Non-pigmented ciliary epithelial cell (primary cell): Measurements from ENCODE around the gene C1QTNF6.
A peak's percentile ranks its signal among the peaks of the same experiment; 100 is the strongest.
"Not testable (repeated sequence)": the region's sequence is repeated elsewhere in the genome, so short reads cannot be mapped to it uniquely, and the experiment has no call there.

Experiments
- DNase-seq: peaks from one replicate; pipeline ENCODE4 v3.0.0-alpha.2; 2010; ENCODE audit warnings: low read depth

The C1QTNF6 gene

DNA sequence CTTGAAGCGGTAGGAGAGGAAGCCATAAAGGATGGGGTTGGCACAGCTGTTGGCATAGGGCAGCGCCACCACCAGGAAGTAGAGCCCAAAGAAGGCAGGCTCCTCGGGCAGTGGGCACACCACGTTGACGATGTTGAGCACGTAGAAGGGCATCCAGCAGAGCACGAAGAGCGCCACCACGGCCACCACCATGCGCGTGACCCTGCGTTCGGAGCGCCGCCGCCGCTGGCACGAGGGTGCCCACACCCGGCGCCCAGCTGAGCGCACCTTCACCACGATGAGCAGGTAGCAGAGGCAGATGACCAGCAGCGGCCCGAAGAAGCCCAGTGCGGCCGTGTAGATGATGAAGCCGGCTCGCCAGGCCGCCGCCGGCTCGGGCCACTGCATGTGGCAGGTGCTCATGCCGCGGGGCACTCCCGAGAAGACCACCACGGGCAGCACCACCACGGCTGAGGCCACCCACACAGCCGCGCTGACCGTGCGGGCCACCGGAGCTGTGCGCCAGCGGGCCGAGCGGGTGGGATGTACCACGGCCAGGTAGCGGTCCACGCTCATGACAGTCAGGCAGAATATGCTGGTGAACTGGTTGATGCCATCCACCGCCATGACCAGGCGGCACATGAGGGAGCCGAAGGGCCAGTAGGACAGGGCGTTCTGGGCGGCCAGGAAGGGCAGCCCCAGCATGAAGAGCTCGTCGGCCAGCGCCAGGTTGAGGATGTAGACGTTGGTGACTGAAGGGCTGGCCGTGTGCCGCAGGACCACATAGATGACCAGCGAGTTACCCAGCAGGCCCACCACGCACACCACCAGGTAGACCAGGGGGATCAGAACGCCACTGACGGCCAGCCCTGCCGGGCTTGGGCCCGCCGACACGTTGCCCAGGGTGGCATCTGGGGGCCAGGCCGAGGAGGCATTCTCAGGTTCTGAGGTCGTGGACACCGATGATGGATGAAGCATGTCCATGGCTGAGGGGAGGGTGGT, 19.1 kb upstream of the C1QTNF6 start:
- DNase-seq = no peak

DNA sequence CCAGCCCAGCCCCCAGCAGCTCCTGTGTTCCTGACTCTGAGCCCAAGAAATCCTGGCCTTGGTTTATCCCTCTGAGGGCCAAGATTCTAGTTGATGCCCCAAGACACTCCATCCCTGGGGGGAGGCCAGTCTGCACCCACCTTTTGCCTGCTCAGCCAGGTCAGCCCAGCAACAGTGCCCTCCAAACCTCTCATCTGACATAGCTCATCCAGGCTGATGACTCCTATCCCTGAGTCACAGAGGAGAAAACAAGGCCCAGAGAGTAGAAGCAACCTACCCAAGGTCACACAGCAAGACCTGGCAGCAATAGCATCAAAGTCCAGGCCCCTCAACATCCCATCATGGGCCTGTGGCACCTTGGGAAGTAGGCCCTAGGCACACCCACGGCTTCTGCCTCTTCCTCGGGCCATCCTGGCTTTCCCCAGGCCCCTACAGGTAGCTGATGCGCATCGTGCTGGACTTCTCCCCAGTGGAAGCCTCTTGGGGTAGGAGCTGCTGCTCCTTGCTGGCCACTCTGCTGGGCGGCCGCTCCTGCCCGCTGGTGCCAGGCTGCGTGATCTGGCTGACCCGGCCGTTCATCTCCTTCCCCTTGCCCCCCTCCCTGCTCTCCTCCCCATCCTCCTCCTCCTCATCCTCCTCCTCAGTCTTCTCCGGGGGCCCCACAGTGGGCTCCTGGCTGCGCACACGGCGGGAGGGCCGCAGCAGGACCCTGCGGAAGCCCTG, 18.2 kb upstream of the C1QTNF6 start:
- DNase-seq = no peak

DNA sequence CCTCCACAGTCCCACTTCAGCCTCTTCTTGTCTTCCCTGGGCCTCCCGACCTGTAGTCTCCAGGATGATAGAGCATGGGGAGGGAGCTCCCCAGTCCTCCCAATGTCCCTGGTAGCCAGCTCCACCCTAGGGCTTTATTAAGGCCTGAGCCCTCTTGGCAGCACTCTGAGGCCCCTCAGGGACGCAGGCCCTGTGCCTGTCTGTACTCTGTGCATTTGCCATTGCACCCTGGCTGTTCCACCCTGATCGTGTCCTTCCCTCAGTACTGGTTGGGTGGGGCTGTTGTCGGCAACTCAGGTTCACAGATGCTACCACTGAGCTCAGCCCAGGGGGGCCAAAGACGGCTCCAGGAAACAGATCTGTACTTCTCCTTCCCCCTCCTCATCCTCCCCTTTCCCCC, 17.0 kb upstream of the C1QTNF6 start:
- no peak for DNase-seq

DNA sequence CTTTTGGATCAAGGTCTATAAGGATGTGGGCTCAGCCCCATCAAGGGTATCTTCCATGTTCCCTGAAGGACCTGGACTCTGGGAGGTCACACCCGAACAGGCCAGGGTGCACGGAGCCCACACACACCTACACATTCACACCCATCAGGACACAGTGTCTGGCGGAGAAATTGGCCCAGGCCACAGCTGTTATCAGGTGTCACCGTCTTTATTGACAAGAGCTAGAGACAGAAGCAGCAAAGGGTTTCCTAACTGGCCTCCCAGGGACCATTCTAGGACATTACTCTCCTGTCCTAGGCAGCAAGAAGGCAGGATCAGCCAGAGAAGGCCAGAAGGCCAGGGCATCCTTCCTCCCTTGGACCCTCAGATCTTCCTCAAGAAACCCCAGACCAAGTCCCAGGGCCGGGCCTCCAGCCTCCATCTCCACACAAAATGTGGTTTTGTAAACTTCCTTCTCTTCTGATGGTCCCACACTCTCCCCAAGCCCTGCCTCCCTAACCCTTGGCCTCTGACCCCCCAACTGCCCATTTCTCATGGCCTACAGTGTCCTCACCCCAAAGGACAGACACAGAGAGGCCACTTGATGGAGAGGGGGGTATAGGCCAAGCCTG, 16.1 kb upstream of the C1QTNF6 start:
- DNase-seq = no peak

DNA sequence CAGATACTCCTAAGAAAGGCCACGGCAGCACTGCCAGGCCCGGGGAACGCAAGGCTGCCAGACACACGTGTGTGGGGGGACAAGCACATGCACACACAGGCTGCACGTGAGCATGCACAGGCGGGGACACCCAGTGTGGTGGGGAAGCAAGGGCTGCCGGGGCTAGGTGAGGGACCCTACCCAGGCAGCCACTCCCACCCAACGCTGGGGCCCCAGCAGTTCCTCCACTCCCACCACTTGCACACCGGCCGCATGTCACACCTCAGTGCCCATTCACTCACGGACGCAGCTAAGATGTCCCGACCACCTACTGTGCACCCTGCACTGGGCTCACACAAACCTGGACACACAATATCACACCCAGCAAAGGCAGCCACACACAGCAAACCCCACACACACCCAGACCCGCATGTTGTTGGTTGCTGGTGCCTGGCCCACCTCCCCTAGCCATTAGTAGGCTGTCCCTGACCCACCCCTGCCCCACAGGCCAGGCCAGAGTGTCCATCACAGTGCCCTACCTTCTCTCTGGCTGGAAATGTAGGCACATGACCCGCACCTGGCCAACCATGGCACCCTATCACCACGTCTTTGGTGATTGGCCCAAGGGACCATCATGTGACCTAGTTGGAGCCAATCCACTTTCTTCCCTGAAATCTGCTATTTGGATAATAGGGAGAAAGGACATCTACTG, 15.5 kb upstream of the C1QTNF6 start:
- no peak for DNase-seq

DNA sequence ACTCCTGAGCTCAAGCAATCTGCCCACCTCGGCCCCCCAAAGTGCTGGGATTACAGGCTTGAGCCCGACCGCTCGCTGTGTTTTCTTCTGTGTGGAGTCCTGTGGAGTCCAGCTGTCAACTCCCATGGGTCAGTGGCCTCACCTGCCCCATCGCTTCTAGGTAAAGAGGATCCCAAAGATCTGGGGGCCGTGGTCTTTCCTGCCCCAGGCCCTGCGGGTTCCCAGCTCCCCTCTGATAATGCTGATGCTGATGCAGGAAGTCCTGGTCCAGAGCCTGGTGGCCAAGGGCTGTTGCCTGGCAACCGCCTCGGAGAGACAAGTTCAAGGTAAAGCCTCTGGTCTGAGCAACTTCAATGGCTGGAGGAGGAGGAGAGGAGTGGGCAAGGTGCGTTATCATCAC, 14.7 kb upstream of the C1QTNF6 start:
- DNase-seq = no peak

DNA sequence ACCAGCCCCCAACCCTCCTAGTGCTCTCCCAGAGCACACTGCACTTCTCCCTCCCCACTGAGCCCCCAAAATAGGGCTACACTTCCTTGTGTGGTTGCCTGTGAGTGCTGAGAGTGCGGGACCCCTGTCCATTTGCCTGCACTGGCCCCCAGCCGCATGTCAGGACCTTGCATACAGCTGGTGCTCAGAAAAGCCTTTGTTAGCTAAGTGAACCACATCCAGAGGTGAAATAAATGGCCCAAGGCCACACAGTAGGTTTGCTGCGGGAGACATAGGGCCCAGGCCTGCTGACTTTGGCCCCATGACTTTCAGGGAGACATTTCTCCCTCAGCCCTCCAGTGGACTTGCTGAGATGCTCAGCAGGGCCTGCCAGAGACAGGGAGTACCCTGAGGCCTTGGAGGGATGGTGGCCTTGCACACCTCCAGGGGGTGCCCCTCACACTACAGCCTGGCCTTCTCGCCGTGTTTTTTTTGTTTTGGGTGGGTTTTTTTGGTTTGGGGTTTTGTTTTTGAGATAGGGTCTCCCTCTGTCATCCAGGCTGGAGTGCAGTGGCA, 14.0 kb upstream of the C1QTNF6 start:
- DNase-seq = no peak

DNA sequence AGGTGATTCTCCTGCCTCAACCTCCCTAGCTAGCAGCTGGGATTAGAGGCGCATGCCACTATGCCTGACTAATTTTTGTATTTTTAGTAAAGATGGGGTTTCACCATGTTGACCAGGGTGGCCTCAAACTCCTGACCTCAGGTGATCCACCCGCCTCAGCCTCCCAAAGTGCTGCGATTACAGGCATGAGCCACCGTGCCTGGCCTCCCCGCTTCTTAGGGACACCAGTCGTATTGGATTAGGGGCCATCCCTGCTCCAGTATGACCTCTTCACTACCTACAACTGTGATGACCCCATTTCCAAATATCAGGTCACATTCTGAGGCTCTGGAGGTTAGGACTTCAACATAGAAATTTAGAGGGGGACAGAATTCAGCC, 13.4 kb upstream of the C1QTNF6 start:
- not testable (repeated sequence) for DNase-seq

DNA sequence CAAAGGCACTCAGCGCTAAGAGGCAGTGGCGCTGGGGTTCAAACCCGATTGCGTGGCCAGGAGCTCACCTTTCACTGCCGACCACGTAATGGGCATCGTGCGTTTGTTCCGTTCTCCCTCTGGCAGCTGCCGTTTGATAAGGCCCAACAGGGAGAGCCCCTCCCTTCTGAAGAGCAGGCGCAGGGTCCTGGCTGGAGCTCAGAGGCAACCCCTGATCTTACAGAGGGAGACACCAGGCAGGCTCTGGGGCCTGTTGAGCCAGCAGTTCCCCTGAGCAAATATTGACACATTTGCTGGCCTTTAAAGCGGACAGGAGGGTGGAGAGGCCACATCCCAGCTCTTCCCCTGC, 11.7 kb upstream of the C1QTNF6 start:
- DNase-seq = no peak

DNA sequence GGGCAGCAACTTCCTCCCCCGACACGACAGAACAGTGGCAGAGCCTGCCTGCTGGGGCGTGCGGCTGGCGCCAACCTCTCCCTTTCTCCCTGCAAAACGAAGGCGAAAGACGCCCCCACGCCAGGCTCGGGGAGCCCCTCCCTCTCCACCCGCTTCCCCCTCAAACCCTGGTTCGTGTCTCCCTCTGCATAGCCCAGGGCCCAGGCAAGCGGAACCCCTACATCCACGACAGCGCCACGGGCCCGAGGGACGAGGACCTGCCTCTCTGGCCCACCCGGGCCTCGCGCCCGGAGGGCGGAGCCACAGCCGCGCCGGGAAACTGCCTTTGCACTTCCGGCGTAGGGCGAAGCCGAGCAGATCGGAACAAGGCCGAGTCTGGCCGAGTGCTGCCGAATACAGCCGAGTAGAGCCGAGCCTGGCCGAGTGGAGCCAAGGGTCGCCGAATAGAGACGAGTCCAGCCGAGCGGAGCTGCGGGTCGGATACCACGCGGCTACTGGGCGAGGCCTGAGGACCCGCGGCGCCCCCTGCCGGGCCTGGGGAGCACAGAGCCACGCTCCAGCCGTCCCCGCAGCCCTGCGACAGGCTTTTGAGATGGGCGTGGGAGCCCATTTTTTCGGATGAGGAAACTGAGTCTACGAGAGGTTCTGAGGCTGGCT, 11.2 kb upstream of the C1QTNF6 start:
- DNase-seq = peak; percentile 85

DNA sequence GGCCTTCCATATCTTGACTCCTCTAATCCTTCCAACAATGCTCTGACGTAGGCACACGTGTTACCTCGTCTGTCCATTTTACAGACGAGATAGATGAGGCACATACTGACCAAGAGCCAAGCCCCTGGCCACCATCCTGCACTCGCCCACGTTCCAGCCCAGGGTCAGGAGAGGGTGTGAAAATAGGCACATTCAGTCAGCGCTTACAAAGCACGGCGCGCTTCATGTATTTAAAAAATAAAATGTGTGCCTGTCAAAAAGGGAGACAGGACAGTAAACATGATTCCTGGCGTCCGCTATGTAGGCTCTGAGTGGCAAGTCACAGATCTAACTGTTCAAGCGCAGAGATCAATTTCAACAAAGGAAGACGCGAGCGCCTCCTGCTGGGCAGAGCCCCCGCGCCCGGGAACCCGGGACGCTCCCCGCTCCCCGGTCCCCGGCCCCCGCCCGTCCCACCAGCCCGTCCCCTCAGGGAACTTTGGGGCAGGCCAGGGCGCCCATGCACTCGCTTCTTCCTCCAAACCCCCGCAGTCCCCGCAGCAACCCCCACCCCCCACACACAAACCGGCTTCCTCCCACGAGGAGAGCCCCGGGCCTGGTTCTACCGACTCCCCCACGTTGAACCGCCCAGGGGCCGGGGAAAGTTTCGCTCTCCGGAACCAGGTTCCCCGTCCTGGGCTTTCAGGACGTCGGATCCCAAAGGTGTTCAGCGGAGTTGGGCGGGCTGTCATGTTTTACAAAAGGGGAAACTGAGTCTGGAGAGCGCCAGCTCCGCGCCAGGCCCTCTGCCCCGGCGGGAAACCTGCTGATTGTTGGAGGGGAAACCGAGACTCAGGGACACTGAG, 10.4 kb upstream of the C1QTNF6 start:
- DNase-seq = no peak

DNA sequence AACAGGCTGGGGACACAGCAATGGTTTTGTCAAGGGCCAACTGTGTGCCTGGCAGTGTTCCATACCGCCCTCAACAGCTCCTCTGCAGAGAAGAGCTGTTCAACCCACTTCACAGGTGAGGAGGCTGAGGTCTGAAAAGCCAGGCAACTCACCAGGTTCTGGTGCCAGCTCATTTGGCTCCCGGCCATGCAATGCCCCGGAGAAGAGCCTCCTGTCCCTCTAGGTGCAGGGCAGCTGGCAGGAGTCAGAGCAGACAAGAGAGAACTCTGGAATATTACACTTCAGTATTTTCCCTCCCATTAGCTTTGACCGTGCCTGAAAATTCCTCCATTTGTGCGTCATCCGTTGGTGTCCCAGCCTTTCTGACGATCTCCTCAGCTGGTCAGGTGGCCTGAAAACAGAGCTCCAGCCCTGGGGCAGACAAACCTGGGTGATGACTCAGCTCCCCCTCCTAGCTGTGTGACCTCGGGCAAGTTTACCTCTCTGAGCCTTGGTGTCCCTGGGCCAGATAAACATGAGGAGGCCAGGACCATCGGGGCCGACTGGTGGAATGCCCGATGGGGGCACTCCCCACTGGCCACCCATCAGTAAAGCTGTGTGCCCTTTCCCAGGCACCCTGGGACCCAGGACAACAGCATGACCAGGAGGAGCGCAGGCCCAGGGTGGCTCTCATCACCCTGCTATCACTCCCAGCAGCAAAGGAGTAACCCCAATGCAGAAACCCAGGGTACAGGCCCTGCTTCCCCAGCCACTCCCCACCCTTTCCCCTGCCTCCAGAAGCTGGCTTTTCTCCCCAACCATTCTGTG, 9.6 kb upstream of the C1QTNF6 start:
- no peak for DNase-seq

DNA sequence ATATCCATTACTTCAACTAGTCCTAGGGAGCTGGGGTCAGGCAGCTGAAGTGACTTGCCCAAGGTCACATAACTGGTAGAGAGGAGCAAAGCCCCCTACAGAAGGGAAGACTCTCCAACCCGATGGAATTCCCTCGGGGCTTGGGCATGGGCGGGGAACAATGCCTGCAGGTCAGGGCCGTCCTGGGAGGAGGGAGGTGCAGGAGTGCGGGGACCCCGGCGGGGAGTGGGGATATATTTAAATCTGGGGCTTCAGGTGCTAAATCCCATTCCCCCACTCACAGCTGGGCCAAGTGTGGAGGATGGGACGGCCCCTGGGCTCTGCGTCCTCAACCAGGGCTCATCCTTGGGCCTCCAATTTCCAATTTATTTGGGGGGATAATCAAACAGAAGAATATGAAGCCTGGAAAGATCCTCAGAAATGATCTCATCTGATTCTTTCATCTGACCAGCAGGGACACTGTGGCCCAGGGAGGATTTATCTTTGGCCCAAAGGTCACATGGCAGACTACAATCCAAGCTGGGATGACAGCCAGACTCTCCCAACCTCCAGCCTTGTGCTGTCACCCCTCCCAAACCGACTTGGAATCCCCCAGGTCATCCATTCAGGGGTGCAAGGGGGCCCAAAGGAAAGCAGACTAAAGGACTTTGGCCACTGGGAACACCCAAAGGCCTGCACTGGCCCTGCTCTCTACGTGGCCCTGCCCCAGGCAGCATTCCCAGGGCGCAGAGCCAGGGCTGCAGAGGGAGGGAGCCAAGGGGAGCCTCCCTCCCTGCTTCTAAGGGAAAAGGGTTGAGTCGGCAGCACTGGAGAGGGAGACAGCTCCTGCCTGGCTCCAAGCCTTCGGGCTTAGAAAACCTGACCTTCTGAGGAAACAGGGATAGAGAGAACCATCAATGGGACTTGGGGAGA, 8.7 kb upstream of the C1QTNF6 start:
- DNase-seq = no peak

DNA sequence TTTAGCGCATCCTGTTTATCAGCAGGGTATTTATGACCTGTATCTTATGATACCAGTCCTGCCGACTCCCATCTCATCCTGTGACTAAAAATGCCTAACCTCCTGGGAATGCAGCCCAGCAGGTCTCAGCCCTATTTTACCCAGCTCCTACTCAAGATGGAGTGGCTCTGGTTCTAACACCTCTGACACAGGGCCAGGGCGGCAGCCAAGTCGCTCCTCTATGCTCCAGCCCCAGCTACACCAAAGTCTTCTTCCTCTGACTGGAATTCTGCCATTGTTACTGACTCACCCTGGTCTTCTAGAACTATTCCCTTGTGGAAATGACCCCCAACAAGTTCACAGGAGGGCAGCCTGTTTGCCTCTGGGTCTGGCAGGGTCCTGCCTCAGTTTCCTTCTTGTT, 7.9 kb upstream of the C1QTNF6 start:
- DNase-seq = no peak

DNA sequence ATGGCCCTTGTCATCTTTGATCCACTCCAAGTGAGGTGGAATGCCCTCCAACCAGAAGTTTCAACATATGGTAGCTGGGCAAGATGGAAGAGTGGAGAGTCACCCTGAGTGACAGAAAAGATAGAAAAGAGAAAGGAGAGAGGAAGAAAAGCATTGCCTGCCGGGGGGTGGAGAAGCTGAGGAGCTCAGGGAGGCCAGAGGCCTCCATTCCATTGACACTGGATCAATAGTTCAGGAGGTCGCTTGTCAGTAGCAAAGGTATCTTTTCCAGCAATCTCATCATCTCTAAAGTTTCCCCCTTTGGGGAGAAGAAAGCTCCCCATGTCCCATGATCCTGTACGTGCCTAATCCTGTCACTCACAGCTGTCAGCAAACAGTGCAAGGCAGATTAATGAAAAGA, 6.7 kb upstream of the C1QTNF6 start:
- no peak for DNase-seq

DNA sequence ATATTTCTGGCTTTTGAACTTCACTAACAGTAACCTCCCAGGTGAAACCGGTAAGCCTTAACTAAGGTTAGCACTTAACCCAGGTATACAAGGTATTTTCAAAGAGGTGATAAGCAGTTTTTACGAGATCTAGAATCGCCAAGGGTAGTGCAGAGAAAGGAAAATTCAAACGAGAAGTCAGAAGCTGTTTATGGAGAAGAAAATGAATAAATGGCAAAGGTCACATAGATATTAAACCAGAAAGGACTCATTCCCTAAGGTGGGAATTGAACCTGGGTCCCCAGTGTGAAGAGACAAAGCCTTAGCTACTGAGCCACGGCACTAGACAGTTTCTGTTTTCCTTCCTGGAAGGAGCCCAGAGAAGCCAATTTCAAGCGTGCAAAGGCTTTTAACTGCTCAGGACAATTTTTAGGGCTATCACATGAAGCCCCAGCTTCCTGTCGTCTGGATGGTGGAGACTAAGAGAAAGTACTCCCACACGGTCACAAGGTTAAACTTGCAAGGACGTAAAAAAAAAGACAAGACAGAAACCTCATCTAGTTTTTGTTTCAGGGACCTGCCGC, 5.7 kb upstream of the C1QTNF6 start:
- DNase-seq = no peak

DNA sequence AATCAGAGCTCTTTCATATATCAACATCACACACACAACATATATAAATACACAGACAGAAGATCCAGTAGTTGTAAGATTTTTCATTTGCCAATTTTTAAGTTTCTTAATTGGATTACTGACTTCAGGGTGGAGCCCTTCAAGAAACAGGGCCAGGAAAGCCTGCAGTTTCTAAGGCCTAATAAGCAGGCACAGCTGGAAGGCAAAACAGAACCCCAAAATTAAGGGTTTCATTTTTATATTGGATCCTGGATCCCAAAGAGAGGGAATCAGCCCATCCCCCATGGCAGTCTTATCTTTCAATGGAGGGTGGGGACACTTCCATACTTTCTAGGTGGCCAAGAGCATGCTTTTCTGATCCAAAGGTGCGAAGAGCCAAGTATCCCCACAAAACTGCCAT, 4.7 kb upstream of the C1QTNF6 start:
- no peak for DNase-seq

DNA sequence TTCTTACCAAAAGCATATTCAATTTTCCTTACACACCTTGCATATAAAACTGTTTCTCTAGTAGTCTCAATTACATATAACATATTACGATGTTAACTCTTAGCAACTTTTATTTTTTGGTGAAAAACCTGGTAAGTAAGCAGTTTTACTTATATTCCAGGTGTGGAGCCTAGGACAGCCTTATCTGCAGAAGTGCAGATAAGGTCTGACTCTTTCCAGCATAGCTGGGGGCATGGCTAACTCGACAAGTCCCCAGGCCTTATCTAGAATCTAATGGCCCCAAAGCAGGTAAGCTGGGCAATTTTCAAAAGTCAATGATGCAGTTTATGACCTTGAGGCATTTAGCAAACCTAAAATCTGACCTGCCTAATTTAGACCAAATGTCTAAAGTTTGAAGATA, 4.2 kb upstream of the C1QTNF6 start:
- DNase-seq = no peak
